Liver (tissue), 9 donors: ENCODE results near the gene NTNG2. TPM values are rescaled to one million over a fixed set of nuclear protein-coding genes. Genes with fewer than 3 reads are reported as not detected.
A peak's percentile ranks its signal among the peaks of the same experiment; 100 is the strongest.

ENCODE experiments used
- DNase-seq: peaks from one replicate; pipeline ENCODE4 v3.0.0-alpha.2; 2017; ENCODE audit warnings: low spot score
- H3K27ac ChIP-seq, 2 donors: one replicate each; pipeline ENCODE4 v1.7.0; 2013; ENCODE audit warnings: inconsistent platforms in 2 of 2, low read length in 2 of 2, control low read depth in 1 of 2, low read depth in 1 of 2, mild to moderate bottlenecking in 1 of 2
- H3K27me3 ChIP-seq, 4 donors: one replicate each; pipeline versions ENCODE4 v1.6.1 to v1.7.0; 2013; ENCODE audit warnings: low read length in 3 of 4, inconsistent platforms in 1 of 4, mild to moderate bottlenecking in 1 of 4, moderate library complexity in 1 of 4; ENCODE audit not compliant: control insufficient read depth in 4 of 4, insufficient read depth in 4 of 4
- H3K36me3 ChIP-seq, 4 donors: one replicate each; pipeline versions ENCODE4 v1.6.1 to v1.7.0; 2013; ENCODE audit warnings: low read length in 3 of 4, mild to moderate bottlenecking in 3 of 4, low read depth in 1 of 4, moderate library complexity in 1 of 4; ENCODE audit not compliant: control insufficient read depth in 4 of 4, insufficient read depth in 3 of 4
- H3K4me1 ChIP-seq, 4 donors: one replicate each; pipeline versions ENCODE4 v1.6.1 to v1.7.0; 2013; ENCODE audit warnings: low read length in 3 of 4, mild to moderate bottlenecking in 3 of 4, moderate library complexity in 1 of 4; ENCODE audit not compliant: control insufficient read depth in 4 of 4, insufficient read depth in 4 of 4
- H3K4me3 ChIP-seq, 3 donors: one replicate each; pipeline versions ENCODE4 v1.6.1 to v1.7.0; 2013; ENCODE audit warnings: low read length in 3 of 3, control low read depth in 1 of 3, low read depth in 1 of 3, mild to moderate bottlenecking in 1 of 3
- H3K9ac ChIP-seq, 2 donors: one replicate each; pipeline ENCODE4 v1.7.0; 2013; ENCODE audit warnings: low read length in 2 of 2, mild to moderate bottlenecking in 2 of 2, moderate library complexity in 2 of 2, control low read depth in 1 of 2, low read depth in 1 of 2
- H3K9me3 ChIP-seq, 4 donors: one replicate each; pipeline versions ENCODE4 v1.6.1 to v1.7.0; 2013; ENCODE audit warnings: low read length in 3 of 4; ENCODE audit not compliant: control insufficient read depth in 4 of 4
- EGR1 ChIP-seq, 2 donors: IDR thresholded peaks; 2 replicates each; pipeline ENCODE4 v1.6.1; 2016 to 2018; ENCODE audit warnings: antibody characterized with exemption in 2 of 2, low read depth in 2 of 2
- FOXA1 ChIP-seq: IDR thresholded peaks from 2 replicates; pipeline ENCODE4 v1.6.1; 2016; ENCODE audit warnings: antibody characterized with exemption
- GABPA ChIP-seq, 2 donors: IDR thresholded peaks in 1 of 2; conservative IDR thresholded peaks in 1 of 2; 2 replicates each; pipeline ENCODE4 v1.6.1; 2016; ENCODE audit warnings: antibody characterized with exemption in 2 of 2, mild to moderate bottlenecking in 1 of 2, moderate library complexity in 1 of 2
- HNF4A ChIP-seq, 2 donors: conservative IDR thresholded peaks; 2 replicates each; pipeline ENCODE4 v1.6.1; 2016; ENCODE audit warnings: antibody characterized with exemption in 2 of 2, mild to moderate bottlenecking in 2 of 2
- HNF4G ChIP-seq: IDR thresholded peaks from 2 replicates; pipeline ENCODE4 v1.6.1; 2016; ENCODE audit warnings: antibody characterized with exemption
- JUND ChIP-seq, 2 donors: IDR thresholded peaks; 2 replicates each; pipeline ENCODE4 v1.6.1; 2016; ENCODE audit warnings: antibody characterized with exemption in 2 of 2
- MAX ChIP-seq: IDR thresholded peaks from 2 replicates; pipeline ENCODE4 v1.6.1; 2016; ENCODE audit warnings: antibody characterized with exemption
- NR2F2 ChIP-seq: IDR thresholded peaks from 2 replicates; pipeline ENCODE4 v1.6.1; 2016; ENCODE audit warnings: antibody characterized with exemption
- RAD21 ChIP-seq, 2 donors: IDR thresholded peaks; 2 replicates each; pipeline ENCODE4 v1.6.1; 2016; ENCODE audit warnings: antibody characterized with exemption in 2 of 2, mild to moderate bottlenecking in 2 of 2
- RXRA ChIP-seq, 2 donors: IDR thresholded peaks; 2 replicates each; pipeline ENCODE4 v1.6.1; 2017 to 2018; ENCODE audit warnings: antibody characterized with exemption in 2 of 2, mild to moderate bottlenecking in 1 of 2
- TAF1 ChIP-seq: conservative IDR thresholded peaks from 2 replicates; pipeline ENCODE4 v1.6.1; 2016; ENCODE audit warnings: antibody characterized with exemption, mild to moderate bottlenecking
- YY1 ChIP-seq: IDR thresholded peaks from 2 replicates; pipeline ENCODE4 v1.6.1; 2016; ENCODE audit warnings: antibody characterized with exemption, mild to moderate bottlenecking
- WGBS: extraction: QIAGEN DNeasy Blood & Tissue Kit; methylation state at CpG from one replicate; pipeline ENCODE4 v1.1.7; 2013; 5-methylcytosine and 5-hydroxymethylcytosine counted together
- polyA plus RNA-seq, 2 donors: library from polyadenylated mRNA; stranded (reverse) in 1 of 2; unstranded in 1 of 2; fragments of 200-250 nt in 1 of 2; fragments of >200 nt in 1 of 2; fragmentation: Nextera tagmentation in 1 of 2; extraction: Ambion mirVana in 1 of 2; gene quantifications; one replicate each; pipeline versions ENCODE4 v1.2.1 to v1.2.3, GENCODE V29; 2013 to 2015
- total RNA-seq, 2 donors: library from RNA; depleted of rRNA; stranded (reverse); fragments of >200 nt; gene quantifications; one replicate each; pipeline ENCODE4 v1.2.3, GENCODE V29; 2014
- TF ChIP-seq, protein P1 (sequence below): IDR thresholded peaks from 2 replicates; pipeline ENCODE4 v1.6.1; 2016; ENCODE audit warnings: antibody characterized with exemption
- donor health status: healthy.
- donor health status: healthy.
- donor health status: healthy.
- donor health status: healthy.
- donor health status: healthy.

NTNG2 gene
- total and polyA plus RNA-seq, 4 donors: 0.12 to 0.42 (median 0.28) TPM; not detected in 1

- Histone ChIP-seq H3K27me3 (peaks cover 0 to 9% (median 3%) of the 10 kb centered on the region in 4 donors), H3K4me1 (peaks cover 17 to 38% (median 24%) of the 10 kb centered on the region in 4 donors), H3K36me3 (no peaks in the 10 kb centered on the region)
Measured at GRCh38 chr9:132164604-132165362, 2.9 kb downstream of the NTNG2 start.

DNA sequence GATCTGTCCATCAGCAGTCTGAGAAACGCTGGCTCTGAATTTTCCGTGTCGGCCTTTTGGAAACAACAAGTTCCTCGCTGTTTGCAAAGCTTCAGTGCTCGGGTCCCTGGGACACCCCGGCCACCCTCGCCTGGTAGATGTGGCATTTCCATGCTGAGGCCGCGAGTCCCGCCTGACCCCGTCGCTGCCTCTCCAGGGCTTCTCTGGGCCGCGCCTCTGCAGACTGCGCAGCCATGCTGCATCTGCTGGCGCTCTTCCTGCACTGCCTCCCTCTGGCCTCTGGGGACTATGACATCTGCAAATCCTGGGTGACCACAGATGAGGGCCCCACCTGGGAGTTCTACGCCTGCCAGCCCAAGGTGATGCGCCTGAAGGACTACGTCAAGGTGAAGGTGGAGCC is 4.7 kb downstream of the NTNG2 start:
- H3K4me1 ChIP-seq: peaks cover 17 to 33% (median 21%) of the 10 kb centered on the region in 4 donors
- H3K9ac ChIP-seq: no peak overlapping the region
- no peak overlapping the region for H3K27ac ChIP-seq
- H3K9me3 ChIP-seq: no peaks in the 10 kb centered on the region
- TF ChIP-seq GABPA (IDR thresholded peaks at IDR 0.05 in 1 of 2, conservative IDR thresholded peaks at IDR 0.05 in 1 of 2) (no peak), RAD21 (IDR thresholded peaks at IDR 0.05) (peak in 1 of 2 donors; percentile 25)
- peaks cover 0 to 7% (median 4%) of the 10 kb centered on the region in 4 donors for H3K27me3 ChIP-seq
- no peak for DNase-seq
- H3K36me3 ChIP-seq: no peaks in the 10 kb centered on the region
- WGBS: 56% methylated on average over 19 of the region's 19 CpGs
- H3K4me3 ChIP-seq: no peak overlapping the region

More at GRCh38 chr9:132164604-132165362, 2.9 kb downstream of the NTNG2 start:
- 16% methylated on average over 16 of the region's 16 CpGs for WGBS
- no peak overlapping the region for H3K27ac ChIP-seq
- peak; percentile 88 for TF ChIP-seq NR2F2
- no peak for TF ChIP-seq GABPA (IDR thresholded peaks at IDR 0.05 in 1 of 2, conservative IDR thresholded peaks at IDR 0.05 in 1 of 2)
- TF ChIP-seq HNF4A (conservative IDR thresholded peaks at IDR 0.05): peak; percentile 84 to 87
- TF ChIP-seq HNF4G: peak; percentile 56
- no peak for TF ChIP-seq JUND (IDR thresholded peaks at IDR 0.05)
- H3K4me3 ChIP-seq: no peak overlapping the region
- no peaks in the 10 kb centered on the region for H3K9me3 ChIP-seq
- no peak overlapping the region for H3K9ac ChIP-seq
- no peak for DNase-seq

DNA sequence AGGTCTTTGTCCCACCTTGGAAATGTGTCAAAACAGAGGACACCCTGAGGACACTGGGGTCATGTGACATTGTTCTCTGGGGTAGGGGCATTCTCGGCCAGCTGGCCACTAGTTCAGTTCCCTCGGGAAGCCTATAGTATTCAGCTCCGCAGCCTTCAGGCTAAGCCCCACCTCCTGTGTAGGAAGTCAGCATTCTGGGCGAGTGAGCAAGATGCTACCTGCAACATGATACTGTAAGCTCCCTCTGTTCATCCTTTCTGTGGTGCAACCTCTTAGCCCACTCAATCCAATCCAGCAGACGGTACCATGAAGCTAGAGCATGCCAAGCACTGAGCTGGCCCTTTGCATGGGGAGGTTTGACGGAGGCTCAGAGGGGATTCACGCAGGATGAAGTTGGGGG is 5.3 kb downstream of the NTNG2 start:
- Histone ChIP-seq H3K27me3 (peaks cover 0 to 7% (median 4%) of the 10 kb centered on the region in 4 donors), H3K9me3 (no peaks in the 10 kb centered on the region), H3K27ac (no peak overlapping the region), H3K4me3 (no peak overlapping the region), H3K36me3 (no peaks in the 10 kb centered on the region), H3K9ac (no peak overlapping the region), H3K4me1 (peaks cover 17 to 30% (median 20%) of the 10 kb centered on the region in 4 donors)
- WGBS: 55% methylated on average over 7 of the region's 7 CpGs
- DNase-seq: no peak
- TF ChIP-seq YY1: no peak
- TF ChIP-seq MAX: no peak
- TF ChIP-seq FOXA1: no peak
- TF ChIP-seq HNF4A (conservative IDR thresholded peaks at IDR 0.05): no peak
- TF ChIP-seq GABPA (IDR thresholded peaks at IDR 0.05 in 1 of 2, conservative IDR thresholded peaks at IDR 0.05 in 1 of 2): no peak
- no peak for TF ChIP-seq JUND (IDR thresholded peaks at IDR 0.05)
- TF ChIP-seq RXRA (IDR thresholded peaks at IDR 0.05): no peak

- Histone ChIP-seq H3K36me3 (no peaks in the 10 kb centered on the region), H3K9me3 (no peaks in the 10 kb centered on the region), H3K27me3 (peaks cover 0 to 10% (median 3%) of the 10 kb centered on the region in 4 donors), H3K9ac (no peak overlapping the region), H3K4me1 (peaks cover 11 to 18% (median 14%) of the 10 kb centered on the region in 4 donors), H3K4me3 (no peak overlapping the region), H3K27ac (no peak overlapping the region)
- 68% methylated on average over 8 of the region's 8 CpGs for WGBS
- DNase-seq: no peak
- no peak for TF ChIP-seq YY1
- TF ChIP-seq EGR1 (IDR thresholded peaks at IDR 0.05; ENCODE audit: low read depth in 2 of 2): no peak
- TF ChIP-seq, protein P1, sequence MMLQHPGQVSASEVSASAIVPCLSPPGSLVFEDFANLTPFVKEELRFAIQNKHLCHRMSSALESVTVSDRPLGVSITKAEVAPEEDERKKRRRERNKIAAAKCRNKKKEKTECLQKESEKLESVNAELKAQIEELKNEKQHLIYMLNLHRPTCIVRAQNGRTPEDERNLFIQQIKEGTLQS: no peak
- no peak for TF ChIP-seq HNF4G
- no peak for TF ChIP-seq TAF1
- TF ChIP-seq HNF4A (conservative IDR thresholded peaks at IDR 0.05): no peak
- no peak for TF ChIP-seq RXRA (IDR thresholded peaks at IDR 0.05)
- TF ChIP-seq MAX: no peak
Measured at GRCh38 chr9:132168347-132168746, 6.5 kb downstream of the NTNG2 start.
